H9 (cell line): ENCODE results near the gene PPP3CA. TPM values are rescaled to one million over a fixed set of nuclear protein-coding genes. Genes with fewer than 3 reads are reported as not detected.

ENCODE experiments used
- DNase-seq: peaks from one replicate; pipeline ENCODE4 v3.0.0-alpha.2; 2017
- H2AFZ ChIP-seq: one replicate; pipeline ENCODE4 v1.6.1; 2013; ENCODE audit warnings: mild to moderate bottlenecking, low read length, control low read depth, moderate library complexity
- H2AK5ac ChIP-seq: 2 replicates; pipeline ENCODE4 v1.6.1; 2013; ENCODE audit warnings: low read length, control low read depth, mixed read lengths; ENCODE audit not compliant: insufficient read length
- H2BK120ac ChIP-seq: one replicate; pipeline ENCODE4 v1.6.1; 2013; ENCODE audit warnings: low read depth, mild to moderate bottlenecking, low read length, control low read depth, inconsistent platforms; ENCODE audit not compliant: poor library complexity, severe bottlenecking
- H2BK12ac ChIP-seq: 2 replicates; pipeline ENCODE4 v1.6.1; 2013; ENCODE audit warnings: low read length, control low read depth, mixed read lengths, low read depth; ENCODE audit not compliant: insufficient read length
- H2BK15ac ChIP-seq: 2 replicates; pipeline ENCODE4 v1.6.1; 2013; ENCODE audit warnings: low read depth, low read length, control low read depth
- H2BK20ac ChIP-seq: one replicate; pipeline ENCODE4 v1.6.1; 2013; ENCODE audit warnings: low read depth, mild to moderate bottlenecking, low read length, control low read depth, inconsistent platforms; ENCODE audit not compliant: poor library complexity, severe bottlenecking
- H2BK5ac ChIP-seq: 2 replicates; pipeline ENCODE4 v1.6.1; 2013; ENCODE audit warnings: low read length, control low read depth, mixed read lengths; ENCODE audit not compliant: insufficient read length
- H3K14ac ChIP-seq: 2 replicates; pipeline ENCODE4 v1.6.1; 2013; ENCODE audit warnings: low read length, control low read depth; ENCODE audit not compliant: insufficient read depth
- H3K18ac ChIP-seq: 2 replicates; pipeline ENCODE4 v1.6.1; 2013; ENCODE audit warnings: low read depth, mild to moderate bottlenecking, mixed read lengths, low read length, control low read depth; ENCODE audit not compliant: insufficient read length
- H3K23ac ChIP-seq: 2 replicates; pipeline ENCODE4 v1.6.1; 2013; ENCODE audit warnings: low read length, control low read depth, mixed read lengths, low read depth; ENCODE audit not compliant: insufficient read length
- H3K23me2 ChIP-seq: 2 replicates; pipeline ENCODE4 v1.6.1; 2013; ENCODE audit warnings: low read depth, mild to moderate bottlenecking, mixed read lengths, low read length, control low read depth; ENCODE audit not compliant: insufficient read length, poor library complexity, severe bottlenecking
- H3K27ac ChIP-seq: 2 replicates; pipeline ENCODE4 v1.5.1; 2013; ENCODE audit warnings: low read length, control low read depth, mixed read lengths, low read depth; ENCODE audit not compliant: insufficient read length
- H3K27me3 ChIP-seq: 2 replicates; pipeline ENCODE4 v1.6.1; 2013; ENCODE audit warnings: low read length, control low read depth, inconsistent platforms; ENCODE audit not compliant: insufficient read depth
- H3K4ac ChIP-seq: 2 replicates; pipeline ENCODE4 v1.6.1; 2013; ENCODE audit warnings: low read depth, mild to moderate bottlenecking, control low read depth, inconsistent platforms, low read length, moderate library complexity
- H3K4me1 ChIP-seq: 2 replicates; pipeline ENCODE4 v1.6.1; 2013; ENCODE audit warnings: low read length, control low read depth, inconsistent platforms; ENCODE audit not compliant: insufficient read depth
- H3K4me2 ChIP-seq: 2 replicates; pipeline ENCODE4 v1.6.1; 2013; ENCODE audit warnings: low read length, control low read depth, mixed read lengths; ENCODE audit not compliant: insufficient read length, insufficient read depth
- H3K56ac ChIP-seq: 2 replicates; pipeline ENCODE4 v1.6.1; 2013; ENCODE audit warnings: low read depth, mild to moderate bottlenecking, mixed read lengths, low read length, control low read depth; ENCODE audit not compliant: insufficient read length
- H3K79me1 ChIP-seq: 2 replicates; pipeline ENCODE4 v1.6.1; 2013; ENCODE audit warnings: low read depth, mild to moderate bottlenecking, moderate library complexity, low read length, control low read depth, inconsistent platforms; ENCODE audit not compliant: insufficient read depth, poor library complexity, severe bottlenecking
- H3K79me2 ChIP-seq: 2 replicates; pipeline ENCODE4 v1.6.1; 2013; ENCODE audit warnings: low read length, control low read depth, inconsistent platforms; ENCODE audit not compliant: insufficient read depth
- H3K9ac ChIP-seq: 2 replicates; pipeline ENCODE4 v1.6.1; 2013; ENCODE audit warnings: low read length, control low read depth, mixed read lengths; ENCODE audit not compliant: insufficient read length; ENCODE audit errors: extremely low read depth
- H3K9me3 ChIP-seq: one replicate; pipeline ENCODE4 v1.6.1; 2013; ENCODE audit warnings: low read depth, low read length, inconsistent platforms; ENCODE audit not compliant: control insufficient read depth
- H3T11ph ChIP-seq: one replicate; pipeline ENCODE4 v1.6.1; 2013; ENCODE audit warnings: mild to moderate bottlenecking, low read length, control low read depth, inconsistent platforms
- H4K20me1 ChIP-seq: one replicate; pipeline ENCODE4 v1.6.1; 2013; ENCODE audit not compliant: control insufficient read depth, insufficient read length, insufficient read depth
- H4K5ac ChIP-seq: 2 replicates; pipeline ENCODE4 v1.6.1; 2013; ENCODE audit warnings: low read depth, mild to moderate bottlenecking, mixed read lengths, low read length, control low read depth; ENCODE audit not compliant: insufficient read length
- H4K8ac ChIP-seq: replicated peaks from 2 replicates; pipeline ENCODE4 v1.6.1; 2013; ENCODE audit warnings: low read length, control low read depth, mixed read lengths, low read depth; ENCODE audit not compliant: insufficient read length
- H4K91ac ChIP-seq: 2 replicates; pipeline ENCODE4 v1.6.1; 2013; ENCODE audit warnings: low read depth, mild to moderate bottlenecking, moderate library complexity, mixed read lengths, low read length, control low read depth; ENCODE audit not compliant: insufficient read length
- H3K27ac Mint-ChIP-seq, 3 experiments: 2 replicates in 2 of 3; 3 replicates in 1 of 3; pipeline ENCODE4 v1.8.0; 2020 to 2021; ENCODE audit warnings: mixed read lengths in 3 of 3, mild to moderate bottlenecking in 1 of 3, moderate library complexity in 1 of 3
- H3K27me3 Mint-ChIP-seq: 2 replicates; pipeline ENCODE4 v1.8.0; 2021; ENCODE audit warnings: low read depth, mild to moderate bottlenecking, moderate library complexity, mixed read lengths
- H3K36me3 Mint-ChIP-seq, 3 experiments: 2 replicates in 2 of 3; 3 replicates in 1 of 3; pipeline ENCODE4 v1.8.0; 2020 to 2021; ENCODE audit warnings: low read depth in 3 of 3, mixed read lengths in 3 of 3; ENCODE audit not compliant: insufficient read depth in 1 of 3
- H3K4me1 Mint-ChIP-seq, 2 experiments: 2 replicates each; pipeline ENCODE4 v1.8.0; 2020; ENCODE audit warnings: mixed read lengths in 2 of 2
- H3K4me3 Mint-ChIP-seq, 2 experiments: 2 replicates in 1 of 2; 3 replicates in 1 of 2; pipeline ENCODE4 v1.8.0; 2020 to 2021; ENCODE audit warnings: mild to moderate bottlenecking in 2 of 2, mixed read lengths in 2 of 2, moderate library complexity in 1 of 2
- H3K9me3 Mint-ChIP-seq, 2 experiments: 2 replicates in 1 of 2; 3 replicates in 1 of 2; pipeline ENCODE4 v1.8.0; 2020; ENCODE audit warnings: mild to moderate bottlenecking in 2 of 2, mixed read lengths in 2 of 2, moderate library complexity in 1 of 2
- WGBS: extraction: QIAGEN DNeasy Blood & Tissue Kit; methylation state at CpG from one replicate; pipeline ENCODE4 v1.1.7; 2013; ENCODE audit warnings: missing lambda C conversion rate, low lambda C conversion rate, mixed read lengths; ENCODE audit not compliant: insufficient read length; ENCODE audit errors: extremely low coverage; 5-methylcytosine and 5-hydroxymethylcytosine counted together
- total RNA-seq: library from RNA; stranded (reverse); gene quantifications from 2 replicates; pipeline ENCODE4 v1.2.1, GENCODE V29; 2021
- TF ChIP-seq, protein P1 (sequence below): fragments of 200-600 bp; sonication (generic); conservative IDR thresholded peaks from 3 replicates; pipeline ENCODE4 v1.8.0; 2021; ENCODE audit warnings: antibody characterized with exemption, mild to moderate bottlenecking

The PPP3CA gene
- total RNA-seq, 1 experiment from 2014 or later = 16.8 TPM

DNA sequence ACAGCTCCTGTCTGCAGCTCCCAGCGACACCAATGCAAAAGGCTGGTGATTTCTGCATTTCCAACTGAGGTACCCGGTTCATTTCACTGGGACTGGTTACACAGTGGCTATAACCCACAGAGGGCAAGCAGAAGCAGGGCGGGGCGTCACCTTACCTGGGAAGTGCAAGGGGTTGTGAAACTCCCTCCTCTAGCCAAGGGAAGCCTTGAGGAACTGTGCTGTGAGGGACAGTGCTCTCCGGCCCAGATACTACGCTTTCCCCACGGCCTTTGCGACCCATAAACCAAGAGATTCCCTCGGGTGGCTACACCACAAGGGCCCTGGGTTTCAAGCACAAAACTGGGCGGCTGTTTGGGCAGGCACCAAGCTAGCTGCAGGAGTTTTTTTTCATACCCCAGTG lies 218.9 kb downstream of the PPP3CA start:
- no peak overlapping the region for H2BK20ac ChIP-seq
- no peak overlapping the region for H3K56ac ChIP-seq
- WGBS = no CpG with 5 or more reads among the region's 10 CpGs
- H3K4me2 ChIP-seq = no peak overlapping the region
- H3K4ac ChIP-seq = no peak overlapping the region
- no peak overlapping the region for H3K27ac Mint-ChIP-seq
- H3K27me3 Mint-ChIP-seq = no peaks in the 10 kb centered on the region
- H3K4me3 Mint-ChIP-seq = no peak overlapping the region
- H4K8ac ChIP-seq = no peak overlapping the region
- no peak for DNase-seq
- no peak overlapping the region for H3K23ac ChIP-seq
- H3K79me1 ChIP-seq = no peaks in the 10 kb centered on the region
- H3K9me3 ChIP-seq = no peaks in the 10 kb centered on the region
- peaks cover 0 to 7% (median 2%) of the 10 kb centered on the region in 3 experiments; a peak in 4 of 7 replicates for H3K36me3 Mint-ChIP-seq
- H2BK5ac ChIP-seq = no peak overlapping the region
- H3K4me1 ChIP-seq = no peaks in the 10 kb centered on the region
- H2BK12ac ChIP-seq = no peak overlapping the region
- H3K14ac ChIP-seq = no peak overlapping the region
- no peak overlapping the region for H3K9ac ChIP-seq
- no peak overlapping the region for H4K91ac ChIP-seq
- no peaks in the 10 kb centered on the region; a peak in 2 of 5 replicates for H3K9me3 Mint-ChIP-seq
- no peaks in the 10 kb centered on the region for H3K23me2 ChIP-seq
- no peak overlapping the region for H4K5ac ChIP-seq
- H3K4me1 Mint-ChIP-seq = peaks cover 4 to 6% of the 10 kb centered on the region in 2 experiments; a peak in 3 of 4 replicates
- no peak overlapping the region for H2BK15ac ChIP-seq
- H3K27me3 ChIP-seq = no peaks in the 10 kb centered on the region
- no peak overlapping the region for H2AK5ac ChIP-seq
- TF ChIP-seq, protein P1, sequence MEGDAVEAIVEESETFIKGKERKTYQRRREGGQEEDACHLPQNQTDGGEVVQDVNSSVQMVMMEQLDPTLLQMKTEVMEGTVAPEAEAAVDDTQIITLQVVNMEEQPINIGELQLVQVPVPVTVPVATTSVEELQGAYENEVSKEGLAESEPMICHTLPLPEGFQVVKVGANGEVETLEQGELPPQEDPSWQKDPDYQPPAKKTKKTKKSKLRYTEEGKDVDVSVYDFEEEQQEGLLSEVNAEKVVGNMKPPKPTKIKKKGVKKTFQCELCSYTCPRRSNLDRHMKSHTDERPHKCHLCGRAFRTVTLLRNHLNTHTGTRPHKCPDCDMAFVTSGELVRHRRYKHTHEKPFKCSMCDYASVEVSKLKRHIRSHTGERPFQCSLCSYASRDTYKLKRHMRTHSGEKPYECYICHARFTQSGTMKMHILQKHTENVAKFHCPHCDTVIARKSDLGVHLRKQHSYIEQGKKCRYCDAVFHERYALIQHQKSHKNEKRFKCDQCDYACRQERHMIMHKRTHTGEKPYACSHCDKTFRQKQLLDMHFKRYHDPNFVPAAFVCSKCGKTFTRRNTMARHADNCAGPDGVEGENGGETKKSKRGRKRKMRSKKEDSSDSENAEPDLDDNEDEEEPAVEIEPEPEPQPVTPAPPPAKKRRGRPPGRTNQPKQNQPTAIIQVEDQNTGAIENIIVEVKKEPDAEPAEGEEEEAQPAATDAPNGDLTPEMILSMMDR = no peak
- H3T11ph ChIP-seq = no peak overlapping the region
- H2BK120ac ChIP-seq = no peak overlapping the region
- H3K79me2 ChIP-seq = no peaks in the 10 kb centered on the region; the same call in 1 of the 2 replicates
- H3K18ac ChIP-seq = no peak overlapping the region
- H4K20me1 ChIP-seq = no peaks in the 10 kb centered on the region
- H2AFZ ChIP-seq = no peak overlapping the region
- no peak overlapping the region for H3K27ac ChIP-seq
